MM.1S (cell line): Measurements from ENCODE around the gene NRSN1.

ENCODE experiments used
- DNase-seq: peaks from one replicate; pipeline ENCODE4 v3.0.0-alpha.2; 2015
- H2AFZ ChIP-seq: fragments of 300-600 bp; sonication (generic); 2 replicates; pipeline ENCODE4 v1.6.0; 2016; ENCODE audit warnings: antibody characterized with exemption, low read length
- H3F3A ChIP-seq: fragments of 300-600 bp; sonication (generic); 2 replicates; pipeline ENCODE4 v1.6.1; 2016; ENCODE audit warnings: mild to moderate bottlenecking, antibody characterized with exemption, low read length, moderate library complexity, mixed read lengths; ENCODE audit not compliant: insufficient read depth
- H3K27ac ChIP-seq: fragments of 300-600 bp; sonication (generic); 2 replicates; pipeline ENCODE4 v1.5.1; 2016; ENCODE audit warnings: mild to moderate bottlenecking, low read length
- H3K27me3 ChIP-seq: fragments of 300-600 bp; sonication (generic); replicated peaks from 2 replicates; pipeline ENCODE4 v1.6.0; 2016; ENCODE audit warnings: low read length; ENCODE audit not compliant: insufficient read depth
- H3K36me3 ChIP-seq: fragments of 300-600 bp; sonication (generic); replicated peaks from 2 replicates; pipeline ENCODE4 v1.6.1; 2016; ENCODE audit warnings: mild to moderate bottlenecking, low read length, mixed read lengths; ENCODE audit not compliant: insufficient read depth
- H3K4me1 ChIP-seq: fragments of 300-600 bp; sonication (generic); 2 replicates; pipeline ENCODE4 v1.6.1; 2016; ENCODE audit warnings: low read length, mixed read lengths
- H3K4me2 ChIP-seq: fragments of 300-600 bp; sonication (generic); 2 replicates; pipeline ENCODE4 v1.6.0; 2016; ENCODE audit warnings: low read depth, low read length
- H3K4me3 ChIP-seq: fragments of 300-600 bp; sonication (generic); 2 replicates; pipeline ENCODE4 v1.5.1; 2016; ENCODE audit warnings: low read length, mixed read lengths
- H3K79me2 ChIP-seq: fragments of 300-600 bp; sonication (generic); 2 replicates; pipeline ENCODE4 v1.6.1; 2016; ENCODE audit warnings: mixed run types, low read length, mixed read lengths
- H3K9ac ChIP-seq: fragments of 300-600 bp; sonication (generic); 2 replicates; pipeline ENCODE4 v1.6.1; 2016; ENCODE audit warnings: low read length, mixed read lengths
- H3K9me2 ChIP-seq: fragments of 300-600 bp; sonication (generic); replicated peaks from 2 replicates; pipeline ENCODE4 v1.6.1; 2016; ENCODE audit warnings: mild to moderate bottlenecking, low read length, mixed read lengths; ENCODE audit not compliant: insufficient read depth
- H3K9me3 ChIP-seq: fragments of 300-600 bp; sonication (generic); replicated peaks from 2 replicates; pipeline ENCODE4 v1.6.1; 2016; ENCODE audit warnings: mild to moderate bottlenecking, low read length, mixed read lengths; ENCODE audit not compliant: insufficient read depth
- H4K20me1 ChIP-seq: fragments of 300-600 bp; sonication (generic); 2 replicates; pipeline ENCODE4 v1.6.1; 2016; ENCODE audit warnings: mild to moderate bottlenecking, low read length, moderate library complexity, mixed read lengths; ENCODE audit not compliant: insufficient read depth
- EZH2 ChIP-seq: fragments of 300-600 bp; sonication (generic); optimal IDR thresholded peaks from 2 replicates; pipeline ENCODE3; 2017; ENCODE audit warnings: low read depth, mild to moderate bottlenecking, antibody characterized with exemption, low read length, mixed read lengths
- EZH2phosphoT487 ChIP-seq: fragments of 300-600 bp; sonication (generic); IDR thresholded peaks from 2 replicates; pipeline ENCODE4 v1.6.1; 2018; ENCODE audit warnings: antibody characterized with exemption, low read length
- TF ChIP-seq, protein P1 (sequence below): fragments of 300-600 bp; sonication (generic); IDR thresholded peaks from 2 replicates; pipeline ENCODE4 v1.5.1; 2016; ENCODE audit warnings: antibody characterized with exemption, low read length, mixed read lengths

The NRSN1 gene

GRCh38 chr6:24099181-24099580, 26.8 kb upstream of the NRSN1 start:
- no peaks in the 10 kb centered on the region for H4K20me1 ChIP-seq
- H3K4me2 ChIP-seq: no peak overlapping the region
- no peak overlapping the region for H3K4me3 ChIP-seq

GRCh38 chr6:24100024-24100769, 25.8 kb upstream of the NRSN1 start:
- H3K4me2 ChIP-seq: no peak overlapping the region
- no peaks in the 10 kb centered on the region for H3K36me3 ChIP-seq
- no peaks in the 10 kb centered on the region for H3K27me3 ChIP-seq
- H3K4me3 ChIP-seq: no peak overlapping the region
- no peaks in the 10 kb centered on the region for H3K9me3 ChIP-seq
- H3F3A ChIP-seq: no peaks in the 10 kb centered on the region
- H2AFZ ChIP-seq: no peak overlapping the region
- H3K9me2 ChIP-seq: no peaks in the 10 kb centered on the region
- TF ChIP-seq, protein P1, sequence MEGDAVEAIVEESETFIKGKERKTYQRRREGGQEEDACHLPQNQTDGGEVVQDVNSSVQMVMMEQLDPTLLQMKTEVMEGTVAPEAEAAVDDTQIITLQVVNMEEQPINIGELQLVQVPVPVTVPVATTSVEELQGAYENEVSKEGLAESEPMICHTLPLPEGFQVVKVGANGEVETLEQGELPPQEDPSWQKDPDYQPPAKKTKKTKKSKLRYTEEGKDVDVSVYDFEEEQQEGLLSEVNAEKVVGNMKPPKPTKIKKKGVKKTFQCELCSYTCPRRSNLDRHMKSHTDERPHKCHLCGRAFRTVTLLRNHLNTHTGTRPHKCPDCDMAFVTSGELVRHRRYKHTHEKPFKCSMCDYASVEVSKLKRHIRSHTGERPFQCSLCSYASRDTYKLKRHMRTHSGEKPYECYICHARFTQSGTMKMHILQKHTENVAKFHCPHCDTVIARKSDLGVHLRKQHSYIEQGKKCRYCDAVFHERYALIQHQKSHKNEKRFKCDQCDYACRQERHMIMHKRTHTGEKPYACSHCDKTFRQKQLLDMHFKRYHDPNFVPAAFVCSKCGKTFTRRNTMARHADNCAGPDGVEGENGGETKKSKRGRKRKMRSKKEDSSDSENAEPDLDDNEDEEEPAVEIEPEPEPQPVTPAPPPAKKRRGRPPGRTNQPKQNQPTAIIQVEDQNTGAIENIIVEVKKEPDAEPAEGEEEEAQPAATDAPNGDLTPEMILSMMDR: no peak
- no peak for TF ChIP-seq EZH2
- TF ChIP-seq EZH2phosphoT487: no peak
- no peak for DNase-seq
- H4K20me1 ChIP-seq: no peaks in the 10 kb centered on the region
- H3K79me2 ChIP-seq: no peaks in the 10 kb centered on the region
- H3K9ac ChIP-seq: no peak overlapping the region
- no peak overlapping the region for H3K27ac ChIP-seq
- H3K4me1 ChIP-seq: no peaks in the 10 kb centered on the region

More at GRCh38 chr6:24099181-24099580, 26.8 kb upstream of the NRSN1 start:
- H3K27ac ChIP-seq: no peak overlapping the region
- H3K79me2 ChIP-seq: no peaks in the 10 kb centered on the region
- H3K9ac ChIP-seq: no peak overlapping the region
- H3K9me3 ChIP-seq: no peaks in the 10 kb centered on the region
- H3F3A ChIP-seq: no peaks in the 10 kb centered on the region
- no peak overlapping the region for H2AFZ ChIP-seq
- H3K27me3 ChIP-seq: no peaks in the 10 kb centered on the region
- no peaks in the 10 kb centered on the region for H3K36me3 ChIP-seq
- DNase-seq: no peak
- no peaks in the 10 kb centered on the region for H3K4me1 ChIP-seq
- H3K9me2 ChIP-seq: no peaks in the 10 kb centered on the region
- no peak for TF ChIP-seq EZH2
- TF ChIP-seq, protein P1: no peak
- TF ChIP-seq EZH2phosphoT487: no peak

- TF ChIP-seq EZH2: no peak
- no peak for TF ChIP-seq EZH2phosphoT487
- TF ChIP-seq, protein P1: no peak
- H3K9ac ChIP-seq: no peak overlapping the region
- no peak overlapping the region for H3K4me3 ChIP-seq
- H3K4me1 ChIP-seq: no peaks in the 10 kb centered on the region
- no peaks in the 10 kb centered on the region for H3K36me3 ChIP-seq
- no peak overlapping the region for H3K27ac ChIP-seq
- H3K9me2 ChIP-seq: no peaks in the 10 kb centered on the region
- H2AFZ ChIP-seq: no peak overlapping the region
- DNase-seq: no peak
- no peak overlapping the region for H3K4me2 ChIP-seq
- no peaks in the 10 kb centered on the region for H4K20me1 ChIP-seq
- H3F3A ChIP-seq: no peaks in the 10 kb centered on the region
- no peaks in the 10 kb centered on the region for H3K27me3 ChIP-seq
- H3K79me2 ChIP-seq: no peaks in the 10 kb centered on the region
- no peaks in the 10 kb centered on the region for H3K9me3 ChIP-seq
These were observed 25.3 kb upstream of the NRSN1 start for GRCh38 chr6:24100770-24101155.
